Nucleus accumbens (tissue), 56 donors: Measurements from ENCODE around the gene FBXL7.

Experiments
- DNase-seq, 56 donors: peaks; one replicate each; lab custom pipeline; 2025; lab: John Stamatoyannopoulos, UW

The FBXL7 gene

GRCh38 chr5:15499528-15500324, at the start of gene FBXL7:
Gene FBXL7 (plus strand): TSS chr5:15500180.
- DNase-seq = peak in 54 of 56 donors; percentile 6 to 88 (median 66)

- DNase-seq = no peak
Observed at GRCh38 chr5:15450473-15450872, 49.5 kb upstream of the FBXL7 start.

- DNase-seq = no peak
Observed at GRCh38 chr5:15450949-15451348, 49.0 kb upstream of the FBXL7 start.

GRCh38 chr5:15452030-15452429, 48.0 kb upstream of the FBXL7 start:
- no peak for DNase-seq

- DNase-seq = no peak
Observed at GRCh38 chr5:15452781-15453180, 47.2 kb upstream of the FBXL7 start.

- no peak for DNase-seq
Observed at GRCh38 chr5:15459200-15459599, 40.8 kb upstream of the FBXL7 start.

- DNase-seq = no peak
Observed at GRCh38 chr5:15463231-15463980, 36.6 kb upstream of the FBXL7 start.

GRCh38 chr5:15472116-15472515, 27.9 kb upstream of the FBXL7 start:
- no peak for DNase-seq

GRCh38 chr5:15474143-15474719, 25.7 kb upstream of the FBXL7 start:
- no peak for DNase-seq

- no peak for DNase-seq
Observed at GRCh38 chr5:15475367-15475766, 24.6 kb upstream of the FBXL7 start.

- no peak for DNase-seq
Observed at GRCh38 chr5:15476977-15477376, 23.0 kb upstream of the FBXL7 start.

GRCh38 chr5:15480436-15480835, 19.5 kb upstream of the FBXL7 start:
- no peak for DNase-seq

- no peak for DNase-seq
Observed at GRCh38 chr5:15483351-15484097, 16.5 kb upstream of the FBXL7 start.

- DNase-seq = no peak
Observed at GRCh38 chr5:15487228-15487627, 12.8 kb upstream of the FBXL7 start.

GRCh38 chr5:15489571-15490235, 10.3 kb upstream of the FBXL7 start:
- DNase-seq = no peak

GRCh38 chr5:15492545-15492944, 7.4 kb upstream of the FBXL7 start:
- DNase-seq = no peak

- no peak for DNase-seq
Observed at GRCh38 chr5:15493501-15493900, 6.5 kb upstream of the FBXL7 start.

- DNase-seq = no peak
Observed at GRCh38 chr5:15495026-15495425, 5.0 kb upstream of the FBXL7 start.

GRCh38 chr5:15496886-15497285, 3.1 kb upstream of the FBXL7 start:
- DNase-seq = no peak

- DNase-seq = peak in 48 of 56 donors; percentile 5 to 77 (median 45)
Observed at GRCh38 chr5:15500325-15501001, 483 bp downstream of the FBXL7 start.
